Measurements from ENCODE around the gene SYNGR1.

SYNGR1 gene

GRCh38 chr22:39349967-39350726, at the start of gene SYNGR1:
Gene SYNGR1, plus strand, starts transcription at chr22:39349991. Its CDS starts 20 bp downstream, at chr22:39350011.
- no peak for DNase-seq

- DNase-seq, result no peak
Observed at GRCh38 chr22:39300186-39300830, 49.5 kb upstream of the SYNGR1 start.

- no peak for DNase-seq
Observed at GRCh38 chr22:39301108-39301507, 48.7 kb upstream of the SYNGR1 start.

- DNase-seq, result no peak
Observed at GRCh38 chr22:39301926-39302325, 47.9 kb upstream of the SYNGR1 start.

- DNase-seq, result no peak
Observed at GRCh38 chr22:39302431-39302960, 47.3 kb upstream of the SYNGR1 start.

GRCh38 chr22:39303358-39303757, 46.4 kb upstream of the SYNGR1 start:
- no peak for DNase-seq

- no peak for DNase-seq
Observed at GRCh38 chr22:39303892-39304671, 45.7 kb upstream of the SYNGR1 start.

GRCh38 chr22:39306456-39307361, 43.1 kb upstream of the SYNGR1 start:
- DNase-seq, result peak; percentile 54

- DNase-seq, result no peak
Observed at GRCh38 chr22:39308614-39309363, 41.0 kb upstream of the SYNGR1 start.

GRCh38 chr22:39309364-39309861, 40.4 kb upstream of the SYNGR1 start:
- no peak for DNase-seq

- no peak for DNase-seq
Observed at GRCh38 chr22:39309881-39310714, 39.7 kb upstream of the SYNGR1 start.

GRCh38 chr22:39311592-39312400, 38.0 kb upstream of the SYNGR1 start:
- no peak for DNase-seq

GRCh38 chr22:39312410-39312809, 37.4 kb upstream of the SYNGR1 start:
- peak; percentile 28 for DNase-seq

GRCh38 chr22:39313258-39314001, 36.4 kb upstream of the SYNGR1 start:
- peak; percentile 17 for DNase-seq

- peak; percentile 33 for DNase-seq
Observed at GRCh38 chr22:39314251-39314971, 35.4 kb upstream of the SYNGR1 start.

GRCh38 chr22:39315389-39315788, 34.4 kb upstream of the SYNGR1 start:
- DNase-seq, result no peak

GRCh38 chr22:39316440-39317083, 33.2 kb upstream of the SYNGR1 start:
- DNase-seq, result peak; percentile 86

Measured in activated CD4-positive, alpha-beta T cell treated with anti-CD3 and anti-CD28 coated beads, Interleukin-2, Interleukin-6, amounts not matched to agents 100 ng/mL and 50 ng/mL, durations not matched to agents 16 hours and 8 hours (primary cell).